Large intestine (tissue), 3 donors: ENCODE data around the gene ARMC9. TPM values are rescaled to one million over a fixed set of nuclear protein-coding genes. Genes with fewer than 3 reads are reported as not detected.

Experiments used
- DNase-seq, 2 donors: peaks; one replicate each; pipeline versions ENCODE4 v3.0.0 to v3.0.0-alpha.2; 2013
- H3K27ac ChIP-seq: one replicate; pipeline ENCODE4 v1.5.1; 2013; ENCODE audit warnings: low read length
- H3K27me3 ChIP-seq: 2 replicates; pipeline ENCODE4 v1.6.1; 2013; ENCODE audit warnings: low read length; ENCODE audit not compliant: control insufficient read depth, insufficient read depth
- H3K36me3 ChIP-seq: 2 replicates; pipeline ENCODE4 v1.6.1; 2013; ENCODE audit warnings: low read length; ENCODE audit not compliant: control insufficient read depth, insufficient read depth
- H3K4me1 ChIP-seq: one replicate; pipeline ENCODE4 v1.6.1; 2013; ENCODE audit warnings: low read length; ENCODE audit not compliant: control insufficient read depth, insufficient read depth
- H3K4me3 ChIP-seq: one replicate; pipeline ENCODE4 v1.5.1; 2013; ENCODE audit warnings: low read length
- H3K9me3 ChIP-seq: one replicate; pipeline ENCODE4 v1.6.1; 2013; ENCODE audit warnings: mild to moderate bottlenecking, low read depth, low read length, moderate library complexity; ENCODE audit not compliant: control insufficient read depth
- WGBS: methylation state at CpG from one replicate; pipeline ENCODE4 v1.1.5; 2013; ENCODE audit warnings: low lambda C conversion rate; ENCODE audit not compliant: insufficient coverage; 5-methylcytosine and 5-hydroxymethylcytosine counted together
- polyA plus RNA-seq: library from polyadenylated mRNA; unstranded; fragments of 120-200 nt; gene quantifications from one replicate; pipeline ENCODE4 v1.2.1, GENCODE V29; 2013

The ARMC9 gene
- polyA plus RNA-seq, 1 donor, result 14.4 TPM

- Histone ChIP-seq H3K27ac (peak overlapping the region; percentile 22), H3K36me3 (peaks cover 8% of the 10 kb centered on the region)
Measured at GRCh38 chr2:231286964-231287363, 88.5 kb downstream of the ARMC9 start.

DNA sequence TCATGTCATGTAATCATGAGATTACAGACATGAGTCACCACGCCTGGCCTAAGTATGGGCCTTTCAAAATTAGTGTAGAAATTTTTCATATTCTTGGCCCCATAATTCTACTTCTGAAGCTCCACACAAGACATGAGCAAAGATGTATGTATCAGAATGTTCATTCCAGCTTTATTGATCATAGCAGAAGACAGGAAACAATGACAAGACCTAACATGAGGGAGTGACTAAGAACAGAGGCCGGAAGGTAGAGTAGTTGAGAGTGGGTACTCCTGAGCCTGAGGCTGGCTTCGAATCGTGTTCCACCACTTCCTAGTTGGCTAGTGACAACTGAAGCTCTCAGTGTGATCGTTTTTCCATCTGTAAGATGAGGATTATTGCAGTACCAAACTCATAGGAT lies 89.3 kb downstream of the ARMC9 start:
- H3K27ac ChIP-seq, result no peak overlapping the region
- no peak for DNase-seq
- no CpG with 5 or more reads among the region's 5 CpGs for WGBS
- H3K4me1 ChIP-seq, result peaks cover 47% of the 10 kb centered on the region
- H3K9me3 ChIP-seq, result peaks cover 4% of the 10 kb centered on the region
- H3K27me3 ChIP-seq, result no peaks in the 10 kb centered on the region
- H3K36me3 ChIP-seq, result peaks cover 5% of the 10 kb centered on the region
- no peak overlapping the region for H3K4me3 ChIP-seq

More at GRCh38 chr2:231286964-231287363, 88.5 kb downstream of the ARMC9 start:
- WGBS, result no CpG with 5 or more reads among the region's 4 CpGs
- DNase-seq, result no peak
- peaks cover 40% of the 10 kb centered on the region for H3K4me1 ChIP-seq
- peaks cover 4% of the 10 kb centered on the region for H3K9me3 ChIP-seq
- no peaks in the 10 kb centered on the region for H3K27me3 ChIP-seq
- no peak overlapping the region for H3K4me3 ChIP-seq

DNA sequence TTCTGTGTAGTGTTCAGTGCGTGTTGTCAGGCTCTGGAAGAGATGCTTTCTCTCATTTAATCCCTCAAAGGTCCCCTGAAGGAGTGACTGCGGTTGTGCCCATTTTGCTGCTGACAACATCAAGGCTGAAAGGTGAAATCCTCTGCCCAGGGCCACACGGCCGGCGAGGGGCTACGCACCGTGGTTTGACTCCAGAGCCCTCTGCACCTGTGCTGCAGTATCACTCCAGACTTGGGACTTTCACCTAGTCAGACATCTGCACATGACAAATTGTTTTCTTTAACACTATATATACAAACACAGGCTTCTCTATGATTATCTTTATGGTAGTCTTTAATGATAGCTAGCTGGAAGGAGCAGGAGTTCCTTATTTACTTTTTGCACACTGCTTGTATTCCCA lies 90.2 kb downstream of the ARMC9 start:
- peaks cover 54% of the 10 kb centered on the region for H3K4me1 ChIP-seq
- DNase-seq, result peak; percentile 82 to 94
- peaks cover 5% of the 10 kb centered on the region for H3K36me3 ChIP-seq
- no peak overlapping the region for H3K4me3 ChIP-seq
- no CpG with 5 or more reads among the region's 7 CpGs for WGBS
- no peaks in the 10 kb centered on the region for H3K27me3 ChIP-seq
- peaks cover 4% of the 10 kb centered on the region for H3K9me3 ChIP-seq
- H3K27ac ChIP-seq, result peak overlapping the region; percentile 81

GRCh38 chr2:231290321-231291015 lies 92.0 kb downstream of the ARMC9 start:
- Histone ChIP-seq H3K9me3 (peaks cover 4% of the 10 kb centered on the region), H3K36me3 (peaks cover 5% of the 10 kb centered on the region), H3K27ac (peak overlapping the region; percentile 81), H3K27me3 (no peaks in the 10 kb centered on the region), H3K4me1 (peaks cover 40% of the 10 kb centered on the region), H3K4me3 (no peak overlapping the region)
- whole genome bisulfite sequencing, result no CpG with 5 or more reads among the region's 2 CpGs
- DNase-seq, result peak in 1 of 2 donors; percentile 36

- Histone ChIP-seq H3K4me3 (no peak overlapping the region), H3K27ac (peak overlapping the region; percentile 82), H3K4me1 (peaks cover 35% of the 10 kb centered on the region), H3K9me3 (no peaks in the 10 kb centered on the region), H3K27me3 (no peaks in the 10 kb centered on the region), H3K36me3 (no peaks in the 10 kb centered on the region)
- no CpG with 5 or more reads among the region's 8 CpGs for WGBS
- DNase-seq, result peak in 1 of 2 donors; percentile 22
Measured at GRCh38 chr2:231292472-231293134, 94.2 kb downstream of the ARMC9 start.

DNA sequence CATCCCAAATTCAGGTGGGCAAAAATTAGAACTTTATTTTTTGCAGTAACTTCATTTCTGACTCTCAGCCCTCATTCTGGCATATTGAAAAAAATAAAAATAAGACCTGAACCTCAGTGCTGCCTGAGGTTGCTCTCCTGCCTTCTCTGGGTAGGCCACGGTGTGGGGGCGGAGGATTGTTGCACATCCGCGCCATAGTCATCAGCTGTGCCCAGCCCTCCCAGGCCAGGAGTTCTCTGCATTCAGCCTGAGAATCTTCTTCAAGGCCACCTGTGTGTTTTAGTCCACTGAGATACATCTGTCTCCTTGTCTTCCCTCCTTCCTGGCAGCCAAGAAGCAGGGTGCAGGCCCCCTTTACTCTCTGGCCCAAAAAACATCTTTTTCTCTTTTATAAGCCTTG lies 94.7 kb downstream of the ARMC9 start:
- H3K27ac ChIP-seq, result no peak overlapping the region
- no peak overlapping the region for H3K4me3 ChIP-seq
- DNase-seq, result no peak
- no peaks in the 10 kb centered on the region for H3K9me3 ChIP-seq
- WGBS, result no CpG with 5 or more reads among the region's 4 CpGs
- no peaks in the 10 kb centered on the region for H3K36me3 ChIP-seq
- H3K27me3 ChIP-seq, result no peaks in the 10 kb centered on the region
- peaks cover 35% of the 10 kb centered on the region for H3K4me1 ChIP-seq

DNA sequence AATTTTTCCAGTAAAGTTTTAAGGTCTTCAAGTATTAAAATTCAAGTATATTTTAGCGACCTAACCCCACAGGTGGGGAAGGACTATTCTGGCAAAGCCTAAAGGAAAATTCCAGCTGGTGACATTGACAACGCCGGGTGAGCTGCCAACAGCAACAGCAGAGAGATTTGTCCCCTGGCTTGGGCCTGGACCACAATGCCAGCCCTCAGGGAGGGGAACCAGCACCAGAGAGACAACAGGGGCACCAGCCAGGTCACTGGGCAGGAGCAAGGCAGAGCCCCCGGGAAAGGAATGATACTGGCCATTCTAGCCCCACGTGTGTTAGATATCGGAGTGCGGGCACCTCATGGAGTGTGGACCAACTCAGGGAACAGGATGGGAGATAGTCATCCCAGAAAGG lies 95.7 kb downstream of the ARMC9 start:
- 95% methylated on average over 4 of the region's 7 CpGs for WGBS
- H3K4me1 ChIP-seq, result peaks cover 28% of the 10 kb centered on the region
- H3K9me3 ChIP-seq, result no peaks in the 10 kb centered on the region
- no peak overlapping the region for H3K27ac ChIP-seq
- no peaks in the 10 kb centered on the region for H3K27me3 ChIP-seq
- no peaks in the 10 kb centered on the region for H3K36me3 ChIP-seq
- DNase-seq, result no peak
- H3K4me3 ChIP-seq, result no peak overlapping the region

GRCh38 chr2:231294571-231295362 lies 96.3 kb downstream of the ARMC9 start:
- WGBS, result no CpG with 5 or more reads among the region's 10 CpGs
- H3K36me3 ChIP-seq, result no peaks in the 10 kb centered on the region
- H3K4me1 ChIP-seq, result peaks cover 21% of the 10 kb centered on the region

GRCh38 chr2:231295363-231295655 lies 96.9 kb downstream of the ARMC9 start:
- no peak for DNase-seq

More at GRCh38 chr2:231294571-231295362, 96.3 kb downstream of the ARMC9 start:
- Histone ChIP-seq H3K27me3 (no peaks in the 10 kb centered on the region), H3K9me3 (no peaks in the 10 kb centered on the region), H3K4me3 (no peak overlapping the region), H3K27ac (no peak overlapping the region)
- DNase-seq, result no peak

GRCh38 chr2:231296401-231296974 lies 98.1 kb downstream of the ARMC9 start:
- Histone ChIP-seq H3K4me1 (peaks cover 18% of the 10 kb centered on the region), H3K27ac (no peak overlapping the region), H3K27me3 (no peaks in the 10 kb centered on the region), H3K36me3 (no peaks in the 10 kb centered on the region), H3K9me3 (no peaks in the 10 kb centered on the region), H3K4me3 (no peak overlapping the region)
- no peak for DNase-seq
- 100% methylated on average over 1 of the region's 13 CpGs for WGBS

More at GRCh38 chr2:231295363-231295655, 96.9 kb downstream of the ARMC9 start:
- no peak overlapping the region for H3K27ac ChIP-seq
- WGBS, result no CpG with 5 or more reads among the region's 8 CpGs
- no peaks in the 10 kb centered on the region for H3K36me3 ChIP-seq
- H3K27me3 ChIP-seq, result no peaks in the 10 kb centered on the region
- H3K4me3 ChIP-seq, result no peak overlapping the region
- no peaks in the 10 kb centered on the region for H3K9me3 ChIP-seq
- peaks cover 19% of the 10 kb centered on the region for H3K4me1 ChIP-seq
